HEK293T (cell line): ENCODE results near the gene IFNAR1.

ENCODE experiments used
- CTCF ChIA-PET: fragments of 350-600 bp; formaldehyde crosslinking; extraction: SDS; loops from one replicate; lab custom pipeline; 2021; ENCODE audit warnings: antibody characterized with exemption, inconsistent platforms; lab: Yijun Ruan, JAX
- POLR2A ChIA-PET: fragments of 350-600 bp; formaldehyde crosslinking; extraction: SDS; loops from one replicate; lab custom pipeline; 2020; ENCODE audit warnings: antibody characterized with exemption, inconsistent platforms; lab: Yijun Ruan, JAX
- DNase-seq: peaks from one replicate; pipeline ENCODE4 v3.0.0; 2012; ENCODE audit warnings: mixed read lengths; ENCODE audit errors: extremely low spot score
- ARNT ChIP-seq: fragments of 450-650 bp; IDR thresholded peaks from 2 replicates; pipeline ENCODE4 v1.6.1; 2017; ENCODE audit warnings: mild to moderate bottlenecking
- BHLHE40 ChIP-seq: fragments of 450-650 bp; IDR thresholded peaks from 2 replicates; pipeline ENCODE4 v1.6.1; 2016; ENCODE audit warnings: mild to moderate bottlenecking, moderate library complexity, borderline replicate concordance
- CTBP1 ChIP-seq: fragments of 450-650 bp; IDR thresholded peaks from 2 replicates; pipeline ENCODE4 v1.6.1; 2016; ENCODE audit warnings: borderline replicate concordance
- ELF4 ChIP-seq: fragments of 450-650 bp; IDR thresholded peaks from 2 replicates; pipeline ENCODE4 v1.6.1; 2017; ENCODE audit warnings: antibody characterized with exemption
- FOXA1 ChIP-seq: fragments of 450-650 bp; IDR thresholded peaks from 2 replicates; pipeline ENCODE4 v1.6.1; 2016; ENCODE audit warnings: mild to moderate bottlenecking
- FOXK2 ChIP-seq: fragments of 450-650 bp; IDR thresholded peaks from 2 replicates; pipeline ENCODE4 v1.6.1; 2016; ENCODE audit warnings: mild to moderate bottlenecking
- FOXM1 ChIP-seq: fragments of 450-650 bp; IDR thresholded peaks from 2 replicates; pipeline ENCODE4 v1.6.1; 2017; ENCODE audit warnings: mild to moderate bottlenecking, borderline replicate concordance
- HDGF ChIP-seq: fragments of 450-650 bp; IDR thresholded peaks from 2 replicates; pipeline ENCODE4 v1.6.1; 2017; ENCODE audit warnings: antibody characterized with exemption, borderline replicate concordance
- L3MBTL2 ChIP-seq: fragments of 450-650 bp; conservative IDR thresholded peaks from 2 replicates; pipeline ENCODE4 v1.6.1; 2016; ENCODE audit warnings: mild to moderate bottlenecking
- LEF1 ChIP-seq: fragments of 450-650 bp; IDR thresholded peaks from 2 replicates; pipeline ENCODE4 v1.6.1; 2017; ENCODE audit warnings: mild to moderate bottlenecking, borderline replicate concordance
- NFRKB ChIP-seq: fragments of 450-650 bp; IDR thresholded peaks from 2 replicates; pipeline ENCODE4 v1.6.1; 2016; ENCODE audit warnings: mild to moderate bottlenecking, moderate library complexity
- PKNOX1 ChIP-seq: fragments of 450-650 bp; IDR thresholded peaks from 2 replicates; pipeline ENCODE4 v1.6.1; 2016
- SP1 ChIP-seq: fragments of 450-650 bp; IDR thresholded peaks from 2 replicates; pipeline ENCODE4 v1.6.1; 2017
- SUZ12 ChIP-seq: fragments of 450-650 bp; IDR thresholded peaks from 2 replicates; pipeline ENCODE4 v1.6.1; 2016; ENCODE audit warnings: mild to moderate bottlenecking
- TARDBP ChIP-seq: fragments of 450-650 bp; IDR thresholded peaks from 2 replicates; pipeline ENCODE4 v1.6.1; 2016
- ZNF384 ChIP-seq: fragments of 450-650 bp; IDR thresholded peaks from 2 replicates; pipeline ENCODE4 v1.6.1; 2016

IFNAR1 gene

GRCh38 chr21:33327792-33328433 is 3.1 kb downstream of the IFNAR1 start:
- no peak for DNase-seq
- ChIA-PET CTCF (no interaction called here), POLR2A (interaction anchor here (0.5 kb wide), 1 partner anchor 95 kb away, joined by 4 read pairs; no protein-coding TSS in a partner anchor)
- TF ChIP-seq BHLHE40 (no peak), L3MBTL2 (no peak; the same call in 1 of the 2 replicates), TARDBP (no peak), ZNF384 (no peak), SUZ12 (no peak), CTBP1 (no peak), ARNT (no peak), FOXM1 (no peak), LEF1 (no peak), NFRKB (no peak), ELF4 (no peak)

GRCh38 chr21:33330726-33331125 is 6.0 kb downstream of the IFNAR1 start:
- DNase-seq: no peak
- ChIA-PET CTCF (no interaction called here), POLR2A (no interaction called here)
- TF ChIP-seq BHLHE40 (no peak), ELF4 (no peak), CTBP1 (no peak), TARDBP (no peak), SP1 (no peak)

- no peak for DNase-seq
- ChIA-PET CTCF (no interaction called here), POLR2A (interaction anchor here (1.0 kb wide), 1 partner anchor 7 kb away, joined by 3 read pairs; the partner anchor contains the start of gene IFNAR1)
- TF ChIP-seq LEF1: no peak
- TF ChIP-seq FOXM1: no peak
- no peak for TF ChIP-seq FOXA1
- no peak for TF ChIP-seq CTBP1
These were observed 7.4 kb downstream of the IFNAR1 start for GRCh38 chr21:33332143-33332542.

GRCh38 chr21:33334191-33334590 is 9.4 kb downstream of the IFNAR1 start:
- POLR2A ChIA-PET: interaction anchor here (1.2 kb wide), 1 partner anchor 9 kb away, joined by 9 read pairs; the partner anchor contains the start of gene IFNAR1
- CTCF ChIA-PET: no interaction called here
- no peak for DNase-seq
- no peak for TF ChIP-seq SP1
- TF ChIP-seq HDGF: no peak
- TF ChIP-seq ZNF384: no peak
- TF ChIP-seq FOXK2: no peak
- TF ChIP-seq PKNOX1: no peak
- TF ChIP-seq BHLHE40: no peak
- no peak for TF ChIP-seq FOXM1
- no peak for TF ChIP-seq L3MBTL2
- TF ChIP-seq SUZ12: no peak
- no peak for TF ChIP-seq CTBP1
- no peak for TF ChIP-seq FOXA1

GRCh38 chr21:33334824-33335223 is 10.1 kb downstream of the IFNAR1 start:
- ChIA-PET POLR2A (interaction anchor here (1.2 kb wide), 1 partner anchor 10 kb away, joined by 9 read pairs; the partner anchor contains the start of gene IFNAR1), CTCF (no interaction called here)
- no peak for DNase-seq
- TF ChIP-seq BHLHE40 (no peak), NFRKB (no peak), L3MBTL2 (no peak), ARNT (no peak), FOXM1 (no peak), LEF1 (no peak), TARDBP (no peak), ELF4 (no peak), SP1 (no peak), CTBP1 (no peak), ZNF384 (no peak), SUZ12 (no peak)

GRCh38 chr21:33339135-33339534 is 14.4 kb downstream of the IFNAR1 start:
- POLR2A ChIA-PET: interaction anchor here (1.7 kb wide), 1 partner anchor 14 kb away, joined by 6 read pairs; the partner anchor contains the start of gene IFNAR1
- no peak for TF ChIP-seq L3MBTL2
- no peak for TF ChIP-seq SUZ12
- no peak for TF ChIP-seq FOXA1
- TF ChIP-seq TARDBP: no peak
- no peak for TF ChIP-seq CTBP1
- TF ChIP-seq ZNF384: no peak
- TF ChIP-seq ELF4: no peak
- TF ChIP-seq NFRKB: no peak
- TF ChIP-seq ARNT: no peak
- no peak for TF ChIP-seq BHLHE40
- TF ChIP-seq SP1: no peak
- TF ChIP-seq PKNOX1: no peak
- TF ChIP-seq HDGF: no peak
- TF ChIP-seq LEF1: no peak
- TF ChIP-seq FOXK2: no peak
- TF ChIP-seq FOXM1: no peak
- CTCF ChIA-PET: interaction anchor here (1.4 kb wide), 1 partner anchor 23 kb away, joined by 3 read pairs; no protein-coding TSS in a partner anchor
- DNase-seq: no peak
